HG03565 (cell line): ENCODE measurements around the gene OR2A12.
"Not testable (repeated sequence)": the region's sequence is repeated elsewhere in the genome, so short reads cannot be mapped to it uniquely, and the experiment has no call there.

Source experiments
- ATAC-seq: cut with Tn5 transposase; IDR thresholded peaks from one replicate; pipeline ENCODE4 v1.9.1; 2021; ENCODE audit warnings: mild to moderate bottlenecking, moderate library complexity; ENCODE audit not compliant: unreplicated experiment

Gene OR2A12, protein sequence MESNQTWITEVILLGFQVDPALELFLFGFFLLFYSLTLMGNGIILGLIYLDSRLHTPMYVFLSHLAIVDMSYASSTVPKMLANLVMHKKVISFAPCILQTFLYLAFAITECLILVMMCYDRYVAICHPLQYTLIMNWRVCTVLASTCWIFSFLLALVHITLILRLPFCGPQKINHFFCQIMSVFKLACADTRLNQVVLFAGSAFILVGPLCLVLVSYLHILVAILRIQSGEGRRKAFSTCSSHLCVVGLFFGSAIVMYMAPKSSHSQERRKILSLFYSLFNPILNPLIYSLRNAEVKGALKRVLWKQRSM

DNA sequence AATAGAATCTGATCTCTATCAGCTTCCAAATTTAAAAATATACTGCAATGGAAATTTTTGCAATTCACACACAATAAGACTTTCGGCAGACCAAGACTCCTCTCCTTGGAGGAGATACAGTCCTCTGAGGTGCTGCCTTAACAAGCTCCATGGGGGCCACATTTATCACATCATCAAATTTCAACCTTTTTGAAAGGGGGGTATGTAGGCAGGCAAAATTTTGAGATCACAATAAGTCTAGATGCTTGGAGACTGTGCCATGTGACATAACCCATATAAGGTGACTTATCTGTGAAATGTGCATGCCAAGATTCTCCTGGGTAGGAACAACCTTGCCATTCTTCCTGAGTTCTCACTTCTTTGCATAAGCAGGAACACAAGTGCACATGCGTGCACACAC is at the start of gene OR2A12:
Gene OR2A12 (plus strand): TSS at position 301 of the 400 bp plus-strand sequence. CDS start 8,830 bp downstream, outside the sequence.
- ATAC-seq = no peak

DNA sequence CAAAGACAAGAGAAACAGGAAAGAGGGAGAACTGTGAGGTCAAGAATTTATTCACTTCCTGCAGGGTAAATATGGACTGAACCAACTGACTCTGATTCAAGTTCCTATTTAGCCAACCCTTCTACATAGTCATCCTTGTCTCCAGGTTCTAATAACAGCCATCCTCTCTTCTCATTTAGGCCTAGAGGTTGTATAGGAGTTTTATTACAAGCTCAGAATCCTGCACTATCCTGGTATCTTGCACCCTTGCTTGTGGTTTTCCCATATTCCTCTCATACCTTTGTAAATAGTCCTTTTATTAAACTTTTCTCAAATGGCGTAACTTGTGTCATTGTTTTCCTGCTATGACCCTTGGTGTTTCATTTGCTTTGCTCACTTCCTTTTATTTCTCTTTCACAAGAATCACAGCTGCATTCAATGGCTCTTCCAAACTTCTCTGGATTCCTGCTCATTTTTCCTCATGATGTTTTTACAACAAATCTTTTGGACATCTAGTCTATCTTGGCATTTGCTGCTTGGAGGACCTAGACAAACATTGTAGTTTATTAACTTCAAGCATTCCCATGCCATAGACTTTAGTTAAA is 49.7 kb upstream of the OR2A12 start:
- ATAC-seq = no peak

DNA sequence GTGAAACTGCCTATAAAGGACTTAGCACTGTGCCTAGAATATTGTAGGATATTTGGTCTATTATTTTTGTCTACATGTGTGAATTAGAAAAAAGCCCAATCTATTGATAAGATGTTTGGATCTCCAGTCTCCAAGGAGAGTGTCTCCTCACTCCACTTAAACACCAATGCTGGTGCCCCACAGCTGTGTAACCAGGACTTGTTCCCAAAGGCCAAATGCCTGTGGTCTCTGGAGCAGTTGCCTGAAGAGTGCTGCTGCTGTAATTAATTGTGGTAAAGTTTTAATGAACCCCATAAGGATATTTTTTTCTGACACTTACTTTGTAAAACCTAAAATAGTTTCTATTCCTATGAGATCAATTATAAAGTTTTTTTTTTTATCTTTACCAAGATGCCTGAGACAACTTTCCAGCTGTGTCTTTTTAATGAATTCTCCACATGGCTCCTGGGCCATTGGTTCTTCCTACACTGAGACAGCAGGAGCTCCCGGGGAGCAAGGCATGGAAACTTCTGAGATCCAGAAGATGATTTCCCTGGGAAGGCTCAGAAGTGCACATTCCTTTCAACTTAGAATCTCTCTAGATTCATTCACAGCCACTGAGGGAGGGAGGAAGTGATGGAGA is 48.6 kb upstream of the OR2A12 start:
- ATAC-seq = no peak

DNA sequence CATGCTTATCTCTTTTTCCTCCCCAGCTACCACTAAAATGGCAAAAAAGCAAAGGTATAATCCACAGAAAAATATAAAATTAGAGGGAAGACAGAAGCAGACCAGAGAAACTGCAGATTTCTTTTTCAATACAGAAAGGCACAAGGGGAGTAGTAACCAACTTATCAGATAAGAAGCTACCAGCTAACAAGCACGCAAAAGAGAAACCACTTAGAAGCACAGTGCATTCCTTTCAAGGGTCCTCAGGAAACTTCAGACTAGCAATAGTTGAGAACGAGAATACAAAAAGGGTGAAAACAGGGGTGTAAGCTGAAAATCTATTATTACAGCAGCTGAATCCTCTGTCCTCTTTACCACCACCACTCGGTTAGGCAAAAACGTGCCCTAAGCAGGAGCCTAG is 47.2 kb upstream of the OR2A12 start:
- no peak for ATAC-seq

DNA sequence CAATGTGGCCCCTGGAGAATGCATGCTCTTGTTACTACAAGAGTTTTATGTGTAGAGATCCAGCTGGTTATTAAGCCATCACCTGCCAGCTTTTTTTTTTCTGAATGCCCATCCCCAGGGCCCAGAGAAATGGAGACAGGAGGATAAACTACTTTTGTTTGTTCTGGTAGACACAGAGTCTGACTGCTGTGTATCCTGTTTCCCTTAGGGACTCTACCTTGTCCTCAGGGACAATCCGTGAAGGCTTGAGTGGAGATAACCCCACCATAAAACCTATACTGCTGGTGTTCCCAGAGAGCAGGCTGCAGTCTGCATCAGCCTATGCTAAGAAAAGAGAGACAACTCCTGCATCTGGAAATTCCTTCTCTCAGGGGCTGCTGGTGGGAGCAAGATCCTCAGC is 37.4 kb upstream of the OR2A12 start, which contains the start of gene OR2A5:
Gene OR2A5 (plus strand): TSS at position 301 of the 400 bp plus-strand sequence. CDS start 1,454 bp downstream, outside the sequence.
- no peak for ATAC-seq

DNA sequence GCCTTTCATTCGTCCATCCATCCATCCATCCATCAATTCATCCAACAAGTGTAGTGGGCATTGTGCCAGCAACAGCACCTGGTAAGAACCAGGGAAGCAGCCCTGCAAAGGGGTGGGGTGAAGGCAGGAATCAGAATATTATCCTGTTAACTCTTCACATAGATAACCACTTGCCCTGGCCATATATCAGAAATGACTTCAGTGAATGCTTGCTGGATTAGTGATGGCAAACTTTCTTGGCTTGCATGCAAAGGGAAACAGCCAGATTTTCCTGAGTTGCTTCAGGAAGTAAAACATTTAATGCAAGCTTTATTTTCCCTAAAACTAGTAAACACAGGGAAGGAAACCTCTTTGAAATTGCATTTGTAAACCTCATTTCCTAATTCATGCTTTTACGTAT is 36.6 kb upstream of the OR2A12 start:
- ATAC-seq = no peak

DNA sequence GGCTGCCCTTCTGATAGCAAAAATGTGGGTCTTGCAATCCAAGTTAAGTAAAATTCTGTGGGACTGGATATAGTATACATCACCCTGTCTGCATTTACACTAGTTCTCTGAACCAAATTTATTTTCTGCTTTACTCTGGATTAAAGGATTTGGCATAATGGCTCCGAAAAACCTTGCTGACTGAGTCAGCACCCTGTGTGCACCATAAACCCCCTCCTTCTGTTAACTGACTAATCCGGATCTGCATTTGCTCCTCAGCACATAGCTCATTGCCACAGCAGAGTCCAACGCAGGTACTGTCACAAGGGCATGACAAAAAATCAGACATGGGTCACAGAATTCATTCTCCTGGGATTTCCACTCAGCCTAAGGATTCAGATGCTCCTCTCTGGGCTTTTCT is 36.0 kb upstream of the OR2A12 start:
- ATAC-seq = no peak

DNA sequence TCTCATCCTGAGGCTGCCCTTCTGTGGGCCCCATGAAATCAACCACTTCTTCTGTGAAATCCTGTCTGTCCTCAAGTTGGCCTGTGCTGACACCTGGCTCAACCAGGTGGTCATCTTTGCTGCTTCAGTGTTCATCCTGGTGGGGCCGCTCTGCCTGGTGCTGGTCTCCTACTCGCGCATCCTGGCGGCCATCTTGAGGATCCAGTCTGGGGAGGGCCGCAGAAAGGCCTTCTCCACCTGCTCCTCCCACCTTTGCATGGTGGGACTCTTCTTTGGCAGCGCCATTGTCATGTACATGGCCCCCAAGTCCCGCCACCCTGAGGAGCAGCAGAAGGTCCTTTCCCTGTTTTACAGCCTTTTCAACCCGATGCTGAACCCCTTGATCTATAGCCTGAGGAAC is 35.2 kb upstream of the OR2A12 start:
- not testable (repeated sequence) for ATAC-seq

DNA sequence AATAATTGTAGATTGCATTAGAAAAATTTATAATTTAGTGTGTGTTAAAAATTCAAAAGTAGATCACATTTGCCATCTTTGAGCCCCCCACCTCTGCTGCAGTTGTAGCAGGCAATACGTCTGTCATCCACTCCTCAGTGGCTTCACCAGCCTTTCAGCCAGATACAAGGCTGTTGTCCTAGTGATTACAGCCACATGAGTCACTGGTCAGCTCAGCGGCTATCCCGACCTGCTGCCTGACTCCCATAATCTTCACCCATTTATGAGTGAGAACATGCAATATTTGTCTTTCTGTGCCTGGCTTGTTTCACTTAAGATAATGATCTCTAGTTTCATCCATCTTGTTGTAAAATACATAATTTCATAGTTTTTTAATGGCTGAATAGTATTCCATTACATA is 28.1 kb upstream of the OR2A12 start:
- ATAC-seq = no peak

DNA sequence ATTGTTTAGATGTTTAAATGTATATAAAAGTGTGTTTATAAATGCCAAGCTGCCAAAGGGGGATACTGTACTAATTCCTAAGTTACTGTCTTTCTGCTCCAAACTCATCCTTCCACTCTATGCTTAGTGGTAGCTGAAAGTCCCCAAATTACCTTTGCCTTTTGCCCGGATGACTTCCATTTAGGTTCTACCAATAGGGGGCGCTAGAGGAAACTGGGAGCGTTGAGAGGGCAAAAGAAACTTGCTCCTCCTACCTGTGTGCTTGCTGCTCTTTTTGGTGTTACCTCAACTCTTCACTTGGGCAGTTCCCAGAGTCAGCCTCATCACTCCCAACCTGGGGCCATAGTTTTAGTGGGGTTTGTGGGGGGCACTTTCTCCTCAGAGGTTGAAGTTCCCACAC is 22.4 kb upstream of the OR2A12 start:
- no peak for ATAC-seq

DNA sequence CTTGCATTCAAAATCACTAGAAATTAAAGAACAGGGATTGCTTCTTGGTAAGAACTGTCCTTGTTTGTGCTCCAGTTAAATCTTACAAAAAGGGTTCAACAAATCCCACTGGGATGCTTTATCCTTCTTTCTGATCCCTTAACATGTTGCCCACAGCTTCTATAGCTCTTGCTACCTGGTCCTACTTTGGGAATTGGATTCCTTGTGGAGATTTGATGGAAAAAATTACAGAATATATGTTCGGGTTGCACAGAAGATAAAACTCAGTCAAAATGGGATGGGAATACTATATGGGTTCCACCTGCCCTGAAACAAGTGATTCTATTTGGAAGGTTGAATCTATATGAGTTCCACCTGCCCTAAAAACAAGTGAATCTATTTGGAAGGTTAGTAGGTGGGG is 16.6 kb upstream of the OR2A12 start, which contains the start of gene OR2A25:
Gene OR2A25 (plus strand): TSS at position 301 of the 400 bp plus-strand sequence. CDS start 4,409 bp downstream, outside the sequence.
- no peak for ATAC-seq

DNA sequence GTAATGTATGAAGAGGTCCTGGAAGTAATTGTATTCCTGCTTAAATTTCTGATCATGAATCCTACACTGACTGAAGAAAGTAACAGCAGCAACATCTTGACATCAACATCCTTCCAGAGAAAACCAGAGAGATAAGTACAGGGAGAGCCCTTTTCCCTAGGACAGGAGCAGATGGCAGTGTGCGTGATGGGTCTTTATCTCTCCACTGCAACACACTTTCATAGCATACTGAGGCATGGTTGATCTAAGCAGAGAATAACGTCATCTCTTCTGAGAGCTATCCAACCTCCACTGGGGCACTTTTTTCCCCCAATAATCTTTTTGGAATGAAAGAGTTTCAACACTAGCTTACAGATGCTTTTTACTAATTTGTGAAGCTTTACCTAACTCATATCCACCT is 16.1 kb upstream of the OR2A12 start:
- ATAC-seq = no peak

DNA sequence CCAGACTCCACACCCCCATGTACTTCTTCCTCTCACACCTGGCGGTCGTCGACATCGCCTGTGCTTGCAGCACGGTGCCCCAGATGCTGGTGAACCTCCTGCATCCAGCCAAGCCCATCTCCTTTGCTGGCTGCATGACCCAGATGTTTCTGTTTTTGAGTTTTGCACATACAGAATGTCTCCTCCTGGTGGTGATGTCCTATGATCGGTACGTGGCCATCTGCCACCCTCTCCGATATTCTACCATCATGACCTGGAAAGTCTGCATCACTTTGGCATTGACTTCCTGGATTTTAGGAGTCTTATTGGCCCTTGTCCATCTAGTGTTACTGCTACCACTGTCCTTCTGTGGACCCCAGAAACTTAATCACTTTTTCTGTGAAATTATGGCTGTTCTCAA is 11.7 kb upstream of the OR2A12 start:
- ATAC-seq = no peak

DNA sequence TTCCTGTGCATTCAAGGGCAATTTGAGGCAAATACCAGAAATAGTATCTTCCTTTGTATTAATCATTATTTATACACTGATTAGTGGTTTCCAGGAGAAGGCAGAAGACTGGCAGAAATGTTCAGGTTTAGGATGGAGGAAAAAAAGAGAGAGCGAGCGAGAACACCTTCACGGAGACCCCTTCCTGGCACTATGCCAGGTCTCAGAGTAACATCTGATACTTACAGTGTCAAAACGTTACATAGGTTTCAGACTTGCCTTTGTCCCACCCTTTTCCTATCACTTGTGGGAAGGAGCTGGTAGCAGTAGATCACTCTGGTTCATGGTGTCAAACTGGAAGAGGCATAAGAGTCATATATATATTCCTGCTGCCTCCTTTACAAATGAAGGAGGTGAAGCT is 652 bp downstream of the OR2A12 start:
- ATAC-seq = no peak

DNA sequence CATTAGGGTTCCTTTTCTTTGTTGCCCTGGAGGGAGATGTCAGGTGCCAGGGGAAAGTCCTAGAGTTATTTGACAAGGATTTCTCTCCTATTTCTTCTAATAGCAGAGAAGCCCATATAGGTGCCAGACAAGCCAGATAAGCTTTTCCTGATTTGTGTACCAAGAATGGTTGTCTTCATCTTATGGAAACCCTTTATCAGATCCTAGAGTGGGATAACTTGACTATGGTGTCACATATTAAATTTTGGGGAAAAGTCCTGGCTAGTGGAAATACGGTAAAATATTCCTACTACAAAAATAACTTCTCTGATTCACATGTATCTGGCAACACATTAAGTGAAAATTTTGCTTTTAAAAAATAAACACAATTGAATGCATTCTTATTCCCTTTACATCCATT is 1.2 kb downstream of the OR2A12 start:
- no peak for ATAC-seq

DNA sequence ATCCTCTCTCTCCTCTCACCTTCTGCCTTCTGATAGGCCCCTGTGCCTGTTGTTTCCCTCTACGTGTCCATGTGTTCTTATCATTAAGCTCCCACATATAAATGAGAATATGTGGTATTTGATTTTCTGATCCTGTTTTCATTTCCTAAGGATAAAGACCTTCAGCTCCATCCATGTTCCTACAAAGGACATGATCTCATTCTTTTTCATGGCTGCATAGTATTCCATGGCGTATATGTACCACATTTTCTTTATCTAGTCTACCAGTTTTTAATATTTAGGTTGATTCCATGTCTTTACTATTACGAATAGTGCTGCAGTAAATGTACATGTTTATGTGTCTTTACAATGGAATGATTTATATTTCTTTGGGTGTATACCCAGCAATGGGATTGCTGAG is 4.6 kb downstream of the OR2A12 start:
- ATAC-seq = no peak

DNA sequence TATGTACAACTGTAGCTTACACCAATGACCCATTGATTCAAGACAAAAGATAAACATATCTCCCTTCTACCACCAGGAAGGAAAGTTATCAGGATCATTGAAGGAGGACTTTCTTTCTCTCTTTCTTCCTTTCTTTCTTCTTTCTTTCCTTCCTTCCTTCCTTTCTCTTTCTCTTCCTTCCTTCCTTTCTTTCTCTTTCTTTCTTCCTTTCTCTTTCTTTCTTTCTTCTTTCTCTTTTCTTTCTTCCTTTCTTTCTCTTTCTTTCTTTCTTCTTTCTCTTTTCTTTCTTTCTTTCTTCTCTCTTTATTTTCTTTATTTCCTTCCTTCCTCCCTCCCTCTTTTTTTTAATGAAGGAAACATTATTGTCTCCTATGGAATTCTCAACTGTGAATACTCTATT is 12.7 kb downstream of the OR2A12 start:
- ATAC-seq = no peak

DNA sequence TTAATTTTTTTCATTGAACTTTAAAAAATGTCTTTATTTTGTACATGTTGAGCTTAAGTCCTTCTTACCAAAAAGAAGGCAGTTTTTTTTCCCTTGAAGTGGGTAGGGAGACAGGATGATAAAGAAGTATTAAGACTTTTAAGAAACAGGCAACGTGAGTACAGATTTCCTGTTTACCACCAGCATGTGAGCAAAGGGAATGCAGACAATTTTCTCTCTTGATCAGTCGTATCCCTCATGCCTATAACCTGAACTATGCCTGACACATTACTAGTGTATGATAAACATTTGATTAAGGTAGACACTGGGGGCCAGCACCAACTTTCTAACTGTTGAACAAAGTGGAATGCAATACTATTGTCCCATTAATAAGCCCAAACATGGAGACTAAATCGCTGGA is 14.5 kb downstream of the OR2A12 start:
- ATAC-seq = no peak

DNA sequence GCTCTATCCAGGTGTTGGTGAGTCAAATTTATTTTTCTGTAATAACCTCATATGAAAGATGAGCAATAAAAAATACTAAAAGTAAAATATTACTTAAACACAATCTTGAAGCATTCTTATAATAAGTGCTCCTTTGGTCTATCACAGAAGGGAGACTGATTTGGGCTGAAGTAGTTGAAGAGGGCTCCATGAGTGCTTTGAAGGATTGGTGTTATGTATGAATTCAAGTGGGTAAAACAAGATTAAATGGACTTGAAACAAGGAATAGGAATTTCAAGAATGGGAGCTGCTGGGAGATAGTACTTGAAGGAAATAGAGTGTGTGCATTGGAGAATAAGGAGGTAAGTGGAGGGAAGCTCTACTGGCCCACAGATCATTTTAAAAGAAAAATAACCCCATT is 16.0 kb downstream of the OR2A12 start:
- no peak for ATAC-seq

DNA sequence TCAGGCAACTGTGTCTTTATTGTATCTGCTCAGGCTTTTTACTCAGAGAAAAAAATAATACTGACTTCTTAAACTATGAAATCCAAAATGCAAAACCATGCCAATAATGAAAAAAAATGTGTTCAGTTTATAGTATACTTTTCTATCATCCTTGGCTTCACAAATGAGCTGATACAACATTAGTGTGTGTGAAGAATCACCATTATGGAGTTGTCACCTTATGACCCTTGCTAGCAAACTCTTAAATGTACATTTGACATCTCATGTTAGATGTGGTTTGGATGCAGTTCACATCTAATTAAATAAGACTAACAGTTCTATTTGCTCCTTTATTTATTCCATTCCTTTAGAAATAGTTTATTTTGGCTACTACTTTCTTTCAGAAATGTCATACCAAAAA is 19.1 kb downstream of the OR2A12 start:
- no peak for ATAC-seq

DNA sequence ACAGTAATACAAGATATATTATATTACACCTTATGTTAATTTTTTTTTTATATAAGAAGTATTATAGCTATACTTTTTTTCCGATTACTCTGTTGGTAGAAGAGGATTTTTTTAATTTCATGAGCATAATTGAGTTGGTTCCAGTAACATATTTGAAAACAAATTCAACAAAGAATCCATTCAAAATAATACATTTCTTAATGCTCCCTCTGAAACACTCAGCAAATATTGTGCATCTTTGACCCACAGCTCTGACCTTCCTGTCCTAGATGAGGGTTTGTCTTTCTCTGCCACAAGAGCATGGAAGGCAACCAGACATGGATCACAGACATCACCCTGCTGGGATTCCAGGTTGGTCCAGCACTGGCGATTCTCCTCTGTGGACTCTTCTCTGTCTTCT is 23.2 kb downstream of the OR2A12 start, which contains the start of gene OR2A2:
Gene OR2A2 (plus strand): TSS at position 301 of the 400 bp plus-strand sequence. CDS start 0 bp downstream, at position 301.
- ATAC-seq = no peak

DNA sequence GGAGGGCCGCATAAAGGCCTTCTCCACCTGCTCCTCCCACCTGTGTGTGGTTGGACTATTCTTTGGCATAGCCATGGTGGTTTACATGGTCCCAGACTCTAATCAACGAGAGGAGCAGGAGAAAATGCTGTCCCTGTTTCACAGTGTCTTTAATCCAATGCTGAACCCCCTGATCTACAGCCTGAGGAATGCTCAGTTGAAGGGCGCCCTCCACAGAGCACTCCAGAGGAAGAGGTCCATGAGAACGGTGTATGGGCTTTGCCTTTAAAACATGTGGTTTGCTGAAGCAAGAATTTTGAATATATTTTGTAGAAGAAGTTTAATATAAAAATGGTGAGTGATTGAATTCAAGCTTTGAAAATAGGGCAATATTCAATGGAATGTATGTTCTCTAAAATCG is 24.2 kb downstream of the OR2A12 start:
- no peak for ATAC-seq
